ENCODE results near the gene MICAL2. TPM values are rescaled to one million over a fixed set of nuclear protein-coding genes. Genes with fewer than 3 reads are reported as not detected.

Gene MICAL2
- total RNA-seq, 1 donor = 156 TPM

GRCh38 chr11:12160680-12161079 is 50.3 kb downstream of the MICAL2 start:
- no peaks in the 10 kb centered on the region for H4K20me1 ChIP-seq (ENCODE audit: insufficient read depth, low read length)

GRCh38 chr11:12161137-12161536 is 50.7 kb downstream of the MICAL2 start:
- H3K27me3 ChIP-seq (ENCODE audit: insufficient read depth, low read length) = no peaks in the 10 kb centered on the region
- H3K4me1 ChIP-seq (ENCODE audit: insufficient read depth, low read length) = peaks cover 97% of the 10 kb centered on the region
- H3K4me3 ChIP-seq (ENCODE audit: insufficient read depth, low read length) = no peak overlapping the region
- peaks cover 71% of the 10 kb centered on the region for H3K79me2 ChIP-seq (ENCODE audit: insufficient read depth, low read length)
- peak overlapping the region; percentile 12 for H3K4me2 ChIP-seq (ENCODE audit: insufficient read depth, low read length)
- no peaks in the 10 kb centered on the region for H4K20me1 ChIP-seq (ENCODE audit: insufficient read depth, low read length)
- DNase-seq (ENCODE audit: insufficient read length, low spot score, missing footprints) = no peak
- no peak overlapping the region for H2AFZ ChIP-seq (ENCODE audit: low read length)
- H3K36me3 ChIP-seq (ENCODE audit: insufficient read depth, low read length) = peaks cover 64% of the 10 kb centered on the region
- H3K9me3 ChIP-seq (ENCODE audit: low read depth, low read length) = no peaks in the 10 kb centered on the region
- no peak for TF ChIP-seq CTCF (IDR thresholded peaks at IDR 0.05; ENCODE audit: extremely low read depth, low read depth, low read length)
- peak overlapping the region; percentile 97 for H3K27ac ChIP-seq (ENCODE audit: low read depth, low read length)

More at GRCh38 chr11:12160680-12161079, 50.3 kb downstream of the MICAL2 start:
- peaks cover 97% of the 10 kb centered on the region for H3K4me1 ChIP-seq (ENCODE audit: insufficient read depth, low read length)
- peaks cover 71% of the 10 kb centered on the region for H3K79me2 ChIP-seq (ENCODE audit: insufficient read depth, low read length)
- H2AFZ ChIP-seq (ENCODE audit: low read length) = no peak overlapping the region
- H3K4me3 ChIP-seq (ENCODE audit: insufficient read depth, low read length) = no peak overlapping the region
- H3K9me3 ChIP-seq (ENCODE audit: low read depth, low read length) = no peaks in the 10 kb centered on the region
- no peak for TF ChIP-seq CTCF (IDR thresholded peaks at IDR 0.05; ENCODE audit: extremely low read depth, low read depth, low read length)
- no peak for DNase-seq (ENCODE audit: insufficient read length, low spot score, missing footprints)
- peak overlapping the region; percentile 12 for H3K4me2 ChIP-seq (ENCODE audit: insufficient read depth, low read length)
- H3K27me3 ChIP-seq (ENCODE audit: insufficient read depth, low read length) = no peaks in the 10 kb centered on the region
- peaks cover 64% of the 10 kb centered on the region for H3K36me3 ChIP-seq (ENCODE audit: insufficient read depth, low read length)
- H3K27ac ChIP-seq (ENCODE audit: low read depth, low read length) = peak overlapping the region; percentile 97

GRCh38 chr11:12161603-12162350 is 51.4 kb downstream of the MICAL2 start:
- peaks cover 97% of the 10 kb centered on the region for H3K4me1 ChIP-seq (ENCODE audit: insufficient read depth, low read length)
- no peak overlapping the region for H3K4me3 ChIP-seq (ENCODE audit: insufficient read depth, low read length)
- H3K9me3 ChIP-seq (ENCODE audit: low read depth, low read length) = no peaks in the 10 kb centered on the region
- no peak overlapping the region for H2AFZ ChIP-seq (ENCODE audit: low read length)
- no peak for DNase-seq (ENCODE audit: insufficient read length, low spot score, missing footprints)
- no peaks in the 10 kb centered on the region for H4K20me1 ChIP-seq (ENCODE audit: insufficient read depth, low read length)
- H3K4me2 ChIP-seq (ENCODE audit: insufficient read depth, low read length) = no peak overlapping the region
- H3K27ac ChIP-seq (ENCODE audit: low read depth, low read length) = peak overlapping the region; percentile 97
- TF ChIP-seq CTCF (IDR thresholded peaks at IDR 0.05; ENCODE audit: extremely low read depth, low read depth, low read length) = no peak
- H3K27me3 ChIP-seq (ENCODE audit: insufficient read depth, low read length) = no peaks in the 10 kb centered on the region
- H3K79me2 ChIP-seq (ENCODE audit: insufficient read depth, low read length) = peaks cover 71% of the 10 kb centered on the region
- peaks cover 64% of the 10 kb centered on the region for H3K36me3 ChIP-seq (ENCODE audit: insufficient read depth, low read length)

GRCh38 chr11:12162652-12163051 is 52.3 kb downstream of the MICAL2 start:
- peaks cover 97% of the 10 kb centered on the region for H3K4me1 ChIP-seq (ENCODE audit: insufficient read depth, low read length)
- H4K20me1 ChIP-seq (ENCODE audit: insufficient read depth, low read length) = no peaks in the 10 kb centered on the region
- H3K27ac ChIP-seq (ENCODE audit: low read depth, low read length) = peak overlapping the region; percentile 97
- peak overlapping the region; percentile 18 for H3K4me2 ChIP-seq (ENCODE audit: insufficient read depth, low read length)
- no peak for TF ChIP-seq CTCF (IDR thresholded peaks at IDR 0.05; ENCODE audit: extremely low read depth, low read depth, low read length)
- DNase-seq (ENCODE audit: insufficient read length, low spot score, missing footprints) = no peak
- H3K9me3 ChIP-seq (ENCODE audit: low read depth, low read length) = no peaks in the 10 kb centered on the region
- H2AFZ ChIP-seq (ENCODE audit: low read length) = no peak overlapping the region
- H3K27me3 ChIP-seq (ENCODE audit: insufficient read depth, low read length) = no peaks in the 10 kb centered on the region
- no peak overlapping the region for H3K4me3 ChIP-seq (ENCODE audit: insufficient read depth, low read length)
- H3K36me3 ChIP-seq (ENCODE audit: insufficient read depth, low read length) = peaks cover 68% of the 10 kb centered on the region
- H3K79me2 ChIP-seq (ENCODE audit: insufficient read depth, low read length) = peaks cover 74% of the 10 kb centered on the region

All from osteoblast (primary cell).